CD4-positive, alpha-beta T cell treated with Interferon gamma for 1 hour (primary cell): ENCODE measurements around the gene MSH3.
"Not testable (repeated sequence)": the region's sequence is repeated elsewhere in the genome, so short reads cannot be mapped to it uniquely, and the experiment has no call there.

Experiments used
- DNase-seq: peaks from one replicate; pipeline ENCODE4 v3.0.0-alpha.2; 2020

MSH3 gene

GRCh38 chr5:80799041-80799440 is 144.6 kb downstream of the MSH3 start:
- DNase-seq: no peak

GRCh38 chr5:80799573-80799972 is 145.1 kb downstream of the MSH3 start:
- no peak for DNase-seq

GRCh38 chr5:80804332-80804731 is 149.9 kb downstream of the MSH3 start:
- no peak for DNase-seq

- no peak for DNase-seq
These were observed 150.6 kb downstream of the MSH3 start for GRCh38 chr5:80805038-80805437.

- DNase-seq: no peak
These were observed 152.5 kb downstream of the MSH3 start for GRCh38 chr5:80806929-80807328.

GRCh38 chr5:80809451-80809850 is 155.0 kb downstream of the MSH3 start:
- DNase-seq: no peak

GRCh38 chr5:80810425-80810824 is 156.0 kb downstream of the MSH3 start:
- no peak for DNase-seq

- no peak for DNase-seq
These were observed 162.1 kb downstream of the MSH3 start for GRCh38 chr5:80816590-80816989.

GRCh38 chr5:80820685-80821084 is 166.2 kb downstream of the MSH3 start:
- DNase-seq: no peak

- no peak for DNase-seq
These were observed 168.2 kb downstream of the MSH3 start for GRCh38 chr5:80822640-80823039.

- DNase-seq: not testable (repeated sequence)
These were observed 169.7 kb downstream of the MSH3 start for GRCh38 chr5:80824159-80824558.

GRCh38 chr5:80825786-80826460 is 171.5 kb downstream of the MSH3 start:
- no peak for DNase-seq

- DNase-seq: no peak
These were observed 180.3 kb downstream of the MSH3 start for GRCh38 chr5:80834710-80835109.

GRCh38 chr5:80835128-80835527 is 180.7 kb downstream of the MSH3 start:
- DNase-seq: no peak

GRCh38 chr5:80837679-80838078 is 183.2 kb downstream of the MSH3 start:
- no peak for DNase-seq

GRCh38 chr5:80841026-80841797 is 186.8 kb downstream of the MSH3 start:
- DNase-seq: not testable (repeated sequence)

GRCh38 chr5:80846422-80846821 is 192.0 kb downstream of the MSH3 start:
- DNase-seq: not testable (repeated sequence)

GRCh38 chr5:80850168-80850567 is 195.7 kb downstream of the MSH3 start:
- DNase-seq: not testable (repeated sequence)

- no peak for DNase-seq
These were observed 198.1 kb downstream of the MSH3 start for GRCh38 chr5:80852331-80853245.

- DNase-seq: no peak
These were observed 199.0 kb downstream of the MSH3 start for GRCh38 chr5:80853413-80853812.

GRCh38 chr5:80854583-80854982 is 200.1 kb downstream of the MSH3 start:
- DNase-seq: no peak

- DNase-seq: no peak
These were observed 206.6 kb downstream of the MSH3 start for GRCh38 chr5:80860924-80861613.

GRCh38 chr5:80863708-80864107 is 209.3 kb downstream of the MSH3 start:
- DNase-seq: no peak
